GM18873 (cell line): ENCODE measurements around the gene PHRF1.

ENCODE experiments used
- ATAC-seq: cut with Tn5 transposase; IDR thresholded peaks from one replicate; pipeline ENCODE4 v1.9.1; 2021; ENCODE audit warnings: mild to moderate bottlenecking, moderate library complexity, moderate number of reproducible peaks; ENCODE audit not compliant: unreplicated experiment, low FRiP score

Gene PHRF1

GRCh38 chr11:625636-626268 lies 49.5 kb downstream of the PHRF1 start:
- ATAC-seq, result no peak

- ATAC-seq, result no peak
Measured at GRCh38 chr11:626475-627307, 50.4 kb downstream of the PHRF1 start, which contains the start of gene SCT. Gene SCT (minus strand): TSS chr11:627181. CDS start chr11:627143, 38 bp downstream.

- no peak for ATAC-seq
Measured at GRCh38 chr11:627308-627576, 51.0 kb downstream of the PHRF1 start.

- no peak for ATAC-seq
Measured at GRCh38 chr11:628056-628455, 51.8 kb downstream of the PHRF1 start.

GRCh38 chr11:629237-629583 lies 52.9 kb downstream of the PHRF1 start:
- ATAC-seq, result no peak

GRCh38 chr11:630871-631270 lies 54.6 kb downstream of the PHRF1 start:
- ATAC-seq, result no peak

GRCh38 chr11:635945-636510 lies 59.8 kb downstream of the PHRF1 start:
- ATAC-seq, result no peak

- no peak for ATAC-seq
Measured at GRCh38 chr11:636511-637332, 60.5 kb downstream of the PHRF1 start, which contains the start of gene DRD4. Gene DRD4 (plus strand): TSS chr11:637269. CDS start chr11:637305, 36 bp downstream.

GRCh38 chr11:637333-637592 lies 61.0 kb downstream of the PHRF1 start:
- ATAC-seq, result no peak

GRCh38 chr11:637593-638521 lies 61.6 kb downstream of the PHRF1 start:
- ATAC-seq, result no peak

- ATAC-seq, result no peak
Measured at GRCh38 chr11:638631-639331, 62.5 kb downstream of the PHRF1 start.

GRCh38 chr11:639332-639955 lies 63.2 kb downstream of the PHRF1 start:
- no peak for ATAC-seq

GRCh38 chr11:640021-640706 lies 63.9 kb downstream of the PHRF1 start:
- no peak for ATAC-seq

- ATAC-seq, result no peak
Measured at GRCh38 chr11:641806-642370, 65.6 kb downstream of the PHRF1 start.

GRCh38 chr11:643366-643765 lies 67.1 kb downstream of the PHRF1 start:
- ATAC-seq, result no peak

GRCh38 chr11:643849-644738 lies 67.8 kb downstream of the PHRF1 start:
- no peak for ATAC-seq

GRCh38 chr11:645536-645935 lies 69.3 kb downstream of the PHRF1 start:
- ATAC-seq, result no peak
